HepG2 (cell line): ENCODE data around the gene SDC4. TPM values are rescaled to one million over a fixed set of nuclear protein-coding genes. Genes with fewer than 3 reads are reported as not detected.

Source experiments
- HES4 ChIP-seq: sonication (generic); formaldehyde crosslinking; IDR thresholded peaks from 2 replicates; pipeline ENCODE4 v1.9.0; 2021; ENCODE audit warnings: mild to moderate bottlenecking, missing genetic modification reagents, borderline replicate concordance
- MTF2 ChIP-seq: sonication (generic); formaldehyde crosslinking; IDR thresholded peaks from 2 replicates; pipeline ENCODE4 v1.5.0; 2020; ENCODE audit warnings: missing genetic modification reagents, borderline replicate concordance
- RCOR2 ChIP-seq: IDR thresholded peaks from 2 replicates; pipeline ENCODE4 v1.6.1; 2016; ENCODE audit warnings: missing biosample characterization, missing genetic modification reagents
- SIN3B ChIP-seq: fragments of 150-350 bp; IDR thresholded peaks from 2 replicates; pipeline ENCODE4 v1.6.1; 2014; ENCODE audit warnings: low read length
- SIX4 ChIP-seq: sonication (generic); formaldehyde crosslinking; IDR thresholded peaks from 2 replicates; pipeline ENCODE4 v1.4.0; 2020; ENCODE audit warnings: missing genetic modification reagents
- SP1 ChIP-seq, 2 experiments: fragments of 450-650 bp in 1 of 2; sonication (generic) in 1 of 2; formaldehyde crosslinking in 1 of 2; IDR thresholded peaks; 2 replicates each; pipeline versions ENCODE4 v1.4.0 to v1.6.1; 2016 to 2020; ENCODE audit warnings: missing genetic modification reagents in 1 of 2
- SP140L ChIP-seq: sonication (generic); formaldehyde crosslinking; IDR thresholded peaks from 2 replicates; pipeline ENCODE4 v1.4.0; 2020; ENCODE audit warnings: missing genetic modification reagents, borderline replicate concordance
- ZFY ChIP-seq: sonication (generic); formaldehyde crosslinking; IDR thresholded peaks from 2 replicates; pipeline ENCODE4 v1.4.0; 2020; ENCODE audit warnings: missing genetic modification reagents
- ZNF337 ChIP-seq: sonication (generic); formaldehyde crosslinking; IDR thresholded peaks from 2 replicates; pipeline ENCODE4 v1.5.1; 2020; ENCODE audit warnings: missing genetic modification reagents, low read depth, mild to moderate bottlenecking, borderline replicate concordance
- ZNF724P ChIP-seq: sonication (generic); formaldehyde crosslinking; IDR thresholded peaks from 2 replicates; pipeline ENCODE4 v1.8.0; 2022; ENCODE audit warnings: missing genetic modification reagents, borderline replicate concordance
- polyA plus RNA-seq, 8 experiments: library from polyadenylated mRNA; depleted of rRNA in 3 of 8; stranded (reverse) in 7 of 8; unstranded in 1 of 8; fragments of >200 nt; fragmentation: Illumina TruSeq in 4 of 8; extraction: Trizol in 4 of 8; gene quantifications; 2 replicates each; pipeline versions ENCODE4 v1.2.1 to v1.2.3, GENCODE V29; 2011 to 2016; ENCODE audit warnings: low read depth in 4 of 8, missing spikeins in 1 of 8, mixed read lengths in 1 of 8; ENCODE audit not compliant: insufficient read depth in 1 of 8
- total RNA-seq, 5 experiments: library from RNA; depleted of rRNA; stranded (reverse); fragments of >200 nt; fragmentation: Illumina TruSeq; extraction: Trizol; gene quantifications; 2 replicates each; pipeline ENCODE4 v1.2.3, GENCODE V29; 2016; ENCODE audit warnings: low read depth in 1 of 5
- TF ChIP-seq, protein P1 (sequence below): sonication (generic); formaldehyde crosslinking; IDR thresholded peaks from 2 replicates; pipeline ENCODE4 v1.4.0; 2020; ENCODE audit warnings: missing genetic modification reagents
- TF ChIP-seq, protein P2 (sequence below): sonication (generic); formaldehyde crosslinking; IDR thresholded peaks from 2 replicates; pipeline ENCODE4 v1.8.1; 2023; ENCODE audit warnings: missing genetic modification reagents, inconsistent platforms, borderline replicate concordance

The SDC4 gene
- total and polyA plus RNA-seq, 2 of the 13 experiments (the other 11 are each of a cell fraction or from before 2014, with no cell fraction given), result 49.0 to 65.1 TPM

- no peak for TF ChIP-seq ZNF337
- TF ChIP-seq HES4 (CRISPR knock-in tag), result no peak
- TF ChIP-seq SP1 (IDR thresholded peaks at IDR 0.05), result no peak
- peak; percentile 34 for TF ChIP-seq SP1 (CRISPR knock-in tag; IDR thresholded peaks at IDR 0.05)
- no peak for TF ChIP-seq RCOR2 (CRISPR knock-in tag)
- 0 out of 2 replicates have a peak, but pooled peaks have one; percentile 21 for TF ChIP-seq SIX4 (CRISPR knock-in tag)
- TF ChIP-seq, protein P1, sequence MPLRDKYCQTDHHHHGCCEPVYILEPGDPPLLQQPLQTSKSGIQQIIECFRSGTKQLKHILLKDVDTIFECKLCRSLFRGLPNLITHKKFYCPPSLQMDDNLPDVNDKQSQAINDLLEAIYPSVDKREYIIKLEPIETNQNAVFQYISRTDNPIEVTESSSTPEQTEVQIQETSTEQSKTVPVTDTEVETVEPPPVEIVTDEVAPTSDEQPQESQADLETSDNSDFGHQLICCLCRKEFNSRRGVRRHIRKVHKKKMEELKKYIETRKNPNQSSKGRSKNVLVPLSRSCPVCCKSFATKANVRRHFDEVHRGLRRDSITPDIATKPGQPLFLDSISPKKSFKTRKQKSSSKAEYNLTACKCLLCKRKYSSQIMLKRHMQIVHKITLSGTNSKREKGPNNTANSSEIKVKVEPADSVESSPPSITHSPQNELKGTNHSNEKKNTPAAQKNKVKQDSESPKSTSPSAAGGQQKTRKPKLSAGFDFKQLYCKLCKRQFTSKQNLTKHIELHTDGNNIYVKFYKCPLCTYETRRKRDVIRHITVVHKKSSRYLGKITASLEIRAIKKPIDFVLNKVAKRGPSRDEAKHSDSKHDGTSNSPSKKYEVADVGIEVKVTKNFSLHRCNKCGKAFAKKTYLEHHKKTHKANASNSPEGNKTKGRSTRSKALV (CRISPR knock-in tag), result 0 out of 2 replicates have a peak, but pooled peaks have one; percentile 27
- TF ChIP-seq MTF2 (CRISPR knock-in tag), result peak; percentile 78; the same call in 1 of the 2 replicates
- TF ChIP-seq, protein P2, sequence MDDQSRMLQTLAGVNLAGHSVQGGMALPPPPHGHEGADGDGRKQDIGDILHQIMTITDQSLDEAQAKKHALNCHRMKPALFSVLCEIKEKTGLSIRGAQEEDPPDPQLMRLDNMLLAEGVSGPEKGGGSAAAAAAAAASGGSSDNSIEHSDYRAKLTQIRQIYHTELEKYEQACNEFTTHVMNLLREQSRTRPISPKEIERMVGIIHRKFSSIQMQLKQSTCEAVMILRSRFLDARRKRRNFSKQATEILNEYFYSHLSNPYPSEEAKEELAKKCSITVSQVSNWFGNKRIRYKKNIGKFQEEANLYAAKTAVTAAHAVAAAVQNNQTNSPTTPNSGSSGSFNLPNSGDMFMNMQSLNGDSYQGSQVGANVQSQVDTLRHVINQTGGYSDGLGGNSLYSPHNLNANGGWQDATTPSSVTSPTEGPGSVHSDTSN (CRISPR knock-in tag), result no peak
- no peak for TF ChIP-seq SP140L (CRISPR knock-in tag)
- TF ChIP-seq SIN3B, result no peak
- no peak for TF ChIP-seq ZFY (CRISPR knock-in tag)
- TF ChIP-seq ZNF724P (CRISPR knock-in tag), result no peak
These were observed 41.7 kb downstream of the SDC4 start, which contains the start of gene RBPJL (continued) for GRCh38 chr20:45306431-45306982.
